Activated naive CD8-positive, alpha-beta T cell treated with anti-CD3 and anti-CD28 coated beads, Interleukin-2, amount 50 U/mL, for 16 hours (primary cell): Measurements from ENCODE around the gene CACNB3.

Source experiments
- DNase-seq: peaks from one replicate; pipeline ENCODE4 v3.0.0-alpha.2; 2020; ENCODE audit warnings: low read depth, low spot score

CACNB3 gene

DNA sequence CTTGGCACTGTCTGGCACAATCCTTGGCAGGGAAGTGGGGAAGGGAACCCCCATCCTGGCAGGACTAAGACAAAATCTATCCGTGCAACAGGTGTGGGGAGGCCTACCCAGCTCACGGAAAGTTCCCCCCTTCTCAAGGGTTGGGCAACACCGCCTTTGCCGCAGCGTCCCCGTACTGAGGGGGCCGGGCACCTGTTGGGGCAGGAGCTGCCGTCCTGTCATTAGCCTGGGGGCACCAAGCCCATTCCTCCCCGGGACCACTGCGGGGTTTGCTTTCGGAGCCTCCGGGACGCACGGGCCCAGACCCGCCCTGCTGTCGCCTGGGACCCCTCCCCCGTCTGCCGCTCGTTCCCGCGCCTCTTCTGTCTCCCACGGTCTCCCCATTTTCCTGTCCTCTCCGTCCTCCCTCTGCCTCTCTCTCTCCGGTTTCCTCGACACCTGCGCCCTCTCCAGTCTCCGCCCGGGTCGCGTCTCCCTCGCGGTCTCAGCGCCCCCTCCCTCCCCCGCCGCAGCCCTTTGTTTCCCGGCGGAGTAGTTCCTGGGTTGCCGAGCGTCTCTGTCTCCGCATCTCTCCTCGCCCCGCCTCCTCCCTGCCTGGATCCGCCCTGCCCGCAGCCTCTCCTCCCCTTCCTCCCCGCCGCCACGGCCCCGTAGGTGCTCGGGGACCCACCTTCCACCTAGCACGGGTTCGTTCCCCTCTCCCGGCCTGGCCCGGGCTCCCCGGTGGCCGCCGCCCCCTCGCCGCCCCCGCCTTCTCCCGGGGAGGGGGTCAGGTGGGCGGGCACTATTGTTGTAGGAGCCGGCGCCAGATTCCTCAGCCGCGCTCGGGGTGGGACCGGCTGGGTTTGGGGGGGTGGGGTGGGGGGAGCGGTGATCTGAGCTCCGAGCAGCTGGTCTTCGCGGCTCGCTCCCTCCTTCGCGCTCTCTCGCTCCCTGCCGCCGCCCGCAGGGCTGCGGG is at the start of gene CACNB3:
Gene CACNB3, plus strand, starts transcription at position 624 of the 958 bp plus-strand sequence. CDS start 434 bp downstream, outside the sequence.
- peak; percentile 55 for DNase-seq

DNA sequence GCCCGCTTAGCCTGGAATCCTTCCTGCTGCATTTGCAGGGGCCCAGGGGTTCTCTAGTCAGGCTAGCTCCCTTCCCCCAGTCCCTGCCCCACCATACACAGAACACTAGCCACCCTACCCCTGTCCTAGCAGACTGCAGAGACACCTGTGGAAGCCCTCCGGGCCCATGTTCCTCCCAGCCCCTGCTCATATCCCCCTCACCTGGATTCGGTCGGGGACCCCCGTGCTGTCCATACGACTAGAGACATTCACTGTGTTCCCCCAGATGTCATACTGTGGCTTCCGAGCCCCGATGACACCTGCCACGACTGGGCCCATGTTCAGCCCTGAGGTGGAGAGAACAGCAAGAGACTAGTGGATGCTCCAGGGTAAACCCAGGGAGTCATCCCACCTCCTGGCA is 49.6 kb upstream of the CACNB3 start:
- no peak for DNase-seq

DNA sequence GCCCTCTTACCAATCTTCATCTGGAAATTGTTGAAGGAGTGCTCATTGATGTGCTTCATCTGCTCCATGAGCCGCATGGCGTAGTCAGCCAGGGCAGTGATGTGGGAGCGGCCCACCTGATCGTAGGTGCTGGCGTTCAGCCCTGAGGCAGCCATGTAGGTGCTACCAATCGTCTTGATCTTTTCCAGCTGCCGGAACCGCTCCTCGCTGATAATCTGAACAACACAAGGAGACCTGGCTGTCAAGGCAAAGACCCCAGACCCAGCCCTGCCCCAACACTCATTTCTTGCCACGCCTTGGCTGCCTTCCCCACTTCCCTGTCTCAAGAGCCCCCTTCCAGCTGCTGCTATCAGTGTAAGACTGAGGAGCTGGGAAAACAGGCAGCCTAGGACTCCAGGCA is 47.5 kb upstream of the CACNB3 start:
- no peak for DNase-seq

DNA sequence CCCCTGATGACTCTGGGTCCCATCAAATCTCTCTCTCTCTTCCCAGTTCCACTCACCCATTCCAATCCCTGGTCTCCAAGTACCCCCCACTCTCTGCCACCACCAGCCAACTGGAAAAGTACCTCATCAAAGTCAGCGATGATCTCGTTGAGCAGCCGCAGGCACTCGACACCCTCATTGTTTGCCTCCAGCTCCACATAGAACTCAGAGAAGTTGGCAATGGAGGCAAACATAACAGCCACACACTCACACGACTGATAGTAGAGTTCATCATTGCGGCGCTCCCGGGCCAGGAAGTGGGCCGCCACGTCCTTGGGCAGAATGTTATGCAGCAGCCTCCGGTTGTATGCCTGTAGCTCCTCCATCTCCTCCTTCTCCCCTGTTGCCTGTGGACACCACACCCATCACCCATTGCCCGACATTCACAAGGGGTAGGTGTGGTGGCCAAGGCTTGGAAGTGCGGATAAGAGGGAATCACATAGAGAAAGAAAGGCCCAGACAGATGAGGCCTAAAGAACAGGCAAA is 46.6 kb upstream of the CACNB3 start:
- no peak for DNase-seq

DNA sequence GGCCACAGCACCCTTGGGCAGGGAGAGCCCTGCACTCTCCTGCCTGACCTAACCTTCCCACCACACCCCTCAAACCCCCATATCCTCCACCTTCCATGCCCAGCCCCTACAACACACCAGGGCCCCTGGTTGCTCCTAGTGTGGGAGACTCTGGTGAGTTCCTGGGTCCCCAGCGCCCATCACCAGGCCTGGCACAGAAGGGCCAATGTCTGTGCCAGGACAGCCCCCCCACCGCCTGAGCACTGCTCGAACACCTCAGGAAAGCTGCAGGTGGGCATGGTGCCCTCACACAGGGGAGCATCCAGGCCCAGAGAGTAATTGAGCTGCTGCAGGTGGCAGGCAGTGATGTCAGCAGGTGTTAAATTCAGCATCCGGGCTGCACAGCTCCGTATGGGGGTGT is 44.6 kb upstream of the CACNB3 start:
- no peak for DNase-seq

DNA sequence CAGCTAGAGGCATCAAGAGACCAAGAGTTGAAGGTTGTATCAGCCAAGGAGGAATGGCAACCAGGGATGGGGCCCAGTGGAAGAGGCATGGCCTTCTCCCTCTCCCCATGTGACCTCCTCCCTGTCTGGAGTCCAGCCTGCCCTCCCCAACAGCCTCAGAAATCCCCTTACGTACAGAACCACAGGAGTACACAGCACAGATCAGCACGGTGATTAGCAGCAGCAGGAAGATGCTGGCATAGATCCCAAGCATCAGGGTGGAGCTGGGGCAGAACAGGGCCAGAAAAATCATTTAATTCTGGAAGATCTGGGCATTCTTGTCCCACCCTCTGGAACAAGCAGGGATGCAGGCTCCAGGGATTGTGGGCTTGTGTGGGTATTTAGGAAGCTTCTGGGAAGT is 43.8 kb upstream of the CACNB3 start:
- DNase-seq, result no peak

DNA sequence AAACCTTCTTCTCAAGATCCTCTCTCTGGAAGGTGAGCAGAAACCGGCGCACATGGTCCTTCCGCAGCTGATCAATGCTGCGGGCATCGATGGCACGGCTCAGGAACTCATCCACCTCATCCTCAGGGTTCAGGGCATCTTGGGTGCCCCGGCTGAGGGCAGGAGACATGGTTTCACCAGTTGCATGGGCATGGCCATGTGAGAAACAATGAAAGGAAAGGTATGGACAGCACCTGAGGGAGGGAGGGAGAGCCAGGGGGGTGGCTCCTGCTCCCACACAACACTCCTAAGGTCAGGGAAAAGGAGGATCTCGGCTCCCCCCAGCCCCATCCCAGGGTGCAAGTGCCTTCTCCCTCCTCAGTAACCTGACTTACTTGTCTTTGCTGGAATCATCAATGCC is 43.0 kb upstream of the CACNB3 start:
- no peak for DNase-seq

DNA sequence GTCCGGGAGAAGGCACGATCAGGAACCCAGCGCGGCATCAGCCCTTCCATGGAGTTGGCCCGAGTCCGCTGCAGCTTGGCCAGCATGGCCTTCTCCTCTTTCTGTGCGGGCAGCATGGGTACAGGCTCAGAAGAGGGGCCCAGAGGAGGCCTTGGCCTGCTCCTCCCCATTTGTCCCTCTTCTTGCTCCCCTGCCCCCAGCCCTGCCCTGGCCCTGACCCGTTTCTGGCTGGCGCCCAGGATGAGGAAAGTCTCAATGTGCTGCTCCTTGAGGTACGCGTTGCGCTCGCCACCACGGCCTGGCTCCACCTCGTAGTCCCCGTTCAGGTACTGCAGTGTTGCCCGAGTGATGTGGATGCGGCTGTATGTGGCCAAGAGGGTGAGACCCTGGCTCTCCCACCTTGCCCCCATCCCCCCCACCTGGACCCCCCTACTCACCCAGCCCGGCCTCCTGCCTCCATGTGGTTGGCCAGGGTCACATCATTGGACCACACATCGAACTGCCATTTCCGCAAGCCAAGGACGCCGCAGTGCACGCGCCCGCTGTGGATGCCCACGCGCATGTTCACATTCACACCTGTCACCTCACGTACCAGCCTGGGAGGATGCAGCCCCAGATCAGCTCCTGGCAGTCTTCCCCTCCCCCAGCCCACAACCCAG is 42.2 kb upstream of the CACNB3 start:
- no peak for DNase-seq

DNA sequence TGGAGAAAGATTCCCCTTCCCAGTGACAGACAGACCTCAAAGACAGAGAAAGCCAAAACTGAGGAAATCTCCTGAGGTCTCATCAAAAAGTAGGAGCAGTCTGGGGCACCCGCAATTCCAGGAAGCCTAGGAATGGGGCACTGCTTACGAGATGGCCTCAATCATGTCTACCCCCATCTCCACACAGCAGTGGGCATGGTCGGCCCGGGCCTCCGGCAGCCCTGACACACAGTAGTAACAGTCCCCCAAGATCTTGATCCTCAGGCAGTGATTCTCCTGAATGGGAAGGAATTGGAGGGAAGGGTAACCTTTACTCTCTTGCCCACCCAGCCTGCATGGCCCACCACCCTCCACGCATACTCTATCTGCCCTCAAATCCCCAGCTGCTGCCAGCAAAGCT is 41.3 kb upstream of the CACNB3 start:
- no peak for DNase-seq

DNA sequence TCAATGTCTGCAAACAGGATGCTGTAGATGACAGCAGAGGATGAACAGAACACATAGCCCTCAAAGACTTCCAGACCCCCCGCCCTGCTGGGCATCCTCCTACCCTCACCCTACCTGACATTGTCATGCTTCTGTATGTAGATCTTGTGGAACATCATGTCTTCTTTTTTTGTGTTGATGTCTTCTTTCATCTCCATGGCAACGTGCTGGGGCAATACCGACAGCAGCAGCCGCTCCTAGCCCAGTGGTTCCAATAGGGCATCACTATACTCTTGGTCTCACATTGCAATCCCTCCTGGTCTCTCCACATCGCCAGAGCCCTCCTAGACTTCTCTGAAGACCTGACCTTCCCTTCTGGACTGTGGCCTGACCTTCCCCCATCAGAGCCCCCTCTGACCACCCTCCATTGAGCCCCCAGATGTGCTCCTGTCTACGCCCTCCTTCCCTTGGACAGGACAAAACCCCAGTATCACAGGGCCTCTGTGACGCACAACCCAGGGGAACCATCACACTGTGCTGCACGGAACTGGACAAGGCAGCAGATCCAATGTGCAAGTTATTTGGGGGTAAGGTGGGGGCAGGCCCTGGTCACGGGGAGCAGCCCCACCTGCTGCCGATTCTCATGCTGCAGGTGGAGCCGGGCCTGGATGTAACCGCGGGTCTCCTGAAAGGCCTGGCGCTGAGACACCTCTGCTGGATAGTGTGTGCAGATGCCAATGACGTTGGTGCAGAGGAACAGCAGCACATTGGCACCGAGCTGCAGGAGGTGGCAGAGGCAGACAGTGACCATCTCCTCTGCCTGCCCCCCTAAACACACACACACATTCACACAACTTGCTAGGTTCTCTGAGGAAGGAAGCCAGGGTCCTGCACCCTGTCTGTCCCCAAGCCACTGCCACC is 40.5 kb upstream of the CACNB3 start:
- no peak for DNase-seq

DNA sequence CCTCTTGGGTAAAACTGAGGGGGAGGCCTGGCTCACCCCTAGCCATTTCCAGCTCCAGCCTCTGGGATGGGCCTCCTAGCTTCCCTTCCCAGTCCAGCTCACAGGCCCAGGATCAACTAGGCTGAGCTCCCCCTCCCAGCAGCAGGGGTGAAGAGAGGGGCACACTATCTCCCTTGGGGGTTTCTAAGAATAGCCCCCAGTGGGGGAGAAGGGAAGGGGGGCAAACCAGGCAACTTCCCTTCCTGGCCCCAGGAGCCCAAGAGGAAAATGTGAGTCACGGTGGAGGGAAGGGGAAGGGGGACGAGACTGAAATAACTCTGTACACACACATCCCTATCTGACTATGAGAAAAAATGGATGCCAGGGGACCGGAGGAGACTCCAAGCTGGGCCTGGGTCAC is 38.4 kb upstream of the CACNB3 start:
- DNase-seq, result no peak

DNA sequence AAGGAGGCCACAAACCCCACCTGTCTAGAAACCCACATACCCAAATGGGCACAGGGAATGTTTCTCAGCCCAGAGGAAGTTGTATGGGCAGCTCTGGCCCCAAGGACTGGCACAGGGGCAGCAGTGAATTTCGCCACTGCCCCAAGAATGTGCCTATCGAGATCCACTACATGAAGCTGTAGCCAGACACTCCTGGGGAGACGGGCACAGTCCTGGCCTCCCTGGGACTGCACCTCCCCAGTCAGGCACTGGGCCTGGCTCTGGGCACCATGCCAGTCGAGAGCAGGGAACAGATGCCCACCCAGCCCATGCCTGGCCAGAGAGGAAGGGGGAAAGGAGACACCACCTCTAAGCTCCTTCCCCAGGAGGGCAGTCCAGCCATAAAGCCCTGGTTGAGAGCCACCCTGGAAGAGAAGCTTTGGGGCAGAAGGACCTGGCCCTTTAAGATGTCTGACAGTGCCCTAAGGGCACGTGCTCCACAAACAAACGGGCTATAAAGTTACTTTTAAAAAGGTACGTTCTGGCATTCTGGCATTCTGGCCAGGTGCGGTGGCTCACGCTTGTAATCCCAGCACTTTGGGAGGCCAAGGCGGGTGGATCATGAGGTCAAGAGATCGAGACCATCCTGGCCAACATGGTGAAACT is 37.8 kb upstream of the CACNB3 start:
- DNase-seq, result no peak

DNA sequence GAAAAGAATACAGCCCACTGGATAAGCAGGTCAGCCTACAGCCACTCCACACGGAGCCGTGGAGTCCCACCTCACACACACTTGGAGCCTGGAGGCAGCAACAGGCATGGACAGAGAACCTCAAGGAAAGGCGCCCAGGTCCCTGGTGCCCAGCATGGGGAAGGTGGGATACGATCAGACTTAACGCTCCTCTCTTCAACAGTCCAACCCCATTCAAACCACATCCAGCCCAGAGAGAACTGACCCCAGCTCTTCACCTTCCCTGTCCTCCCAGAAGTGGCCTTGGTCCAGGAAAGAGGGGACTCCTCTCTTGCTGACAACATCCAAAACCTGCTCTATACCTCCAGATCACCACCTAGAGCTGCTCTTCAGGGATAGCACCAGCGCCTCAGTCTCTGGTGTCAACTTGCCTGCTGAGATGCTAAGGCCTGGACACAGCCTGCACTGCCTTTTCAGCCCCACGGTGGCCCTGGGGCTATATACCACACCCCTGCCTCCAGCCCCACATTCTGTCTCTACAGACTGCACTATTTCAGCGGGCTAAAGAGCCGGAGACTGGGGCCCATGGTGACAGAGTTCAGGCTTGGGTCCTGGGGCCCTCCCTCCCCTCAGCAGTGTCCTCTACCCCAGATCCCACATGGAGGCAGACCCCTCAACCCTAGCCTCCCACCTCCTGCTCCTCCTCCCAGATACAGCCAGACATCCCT is 36.4 kb upstream of the CACNB3 start:
- DNase-seq, result no peak

DNA sequence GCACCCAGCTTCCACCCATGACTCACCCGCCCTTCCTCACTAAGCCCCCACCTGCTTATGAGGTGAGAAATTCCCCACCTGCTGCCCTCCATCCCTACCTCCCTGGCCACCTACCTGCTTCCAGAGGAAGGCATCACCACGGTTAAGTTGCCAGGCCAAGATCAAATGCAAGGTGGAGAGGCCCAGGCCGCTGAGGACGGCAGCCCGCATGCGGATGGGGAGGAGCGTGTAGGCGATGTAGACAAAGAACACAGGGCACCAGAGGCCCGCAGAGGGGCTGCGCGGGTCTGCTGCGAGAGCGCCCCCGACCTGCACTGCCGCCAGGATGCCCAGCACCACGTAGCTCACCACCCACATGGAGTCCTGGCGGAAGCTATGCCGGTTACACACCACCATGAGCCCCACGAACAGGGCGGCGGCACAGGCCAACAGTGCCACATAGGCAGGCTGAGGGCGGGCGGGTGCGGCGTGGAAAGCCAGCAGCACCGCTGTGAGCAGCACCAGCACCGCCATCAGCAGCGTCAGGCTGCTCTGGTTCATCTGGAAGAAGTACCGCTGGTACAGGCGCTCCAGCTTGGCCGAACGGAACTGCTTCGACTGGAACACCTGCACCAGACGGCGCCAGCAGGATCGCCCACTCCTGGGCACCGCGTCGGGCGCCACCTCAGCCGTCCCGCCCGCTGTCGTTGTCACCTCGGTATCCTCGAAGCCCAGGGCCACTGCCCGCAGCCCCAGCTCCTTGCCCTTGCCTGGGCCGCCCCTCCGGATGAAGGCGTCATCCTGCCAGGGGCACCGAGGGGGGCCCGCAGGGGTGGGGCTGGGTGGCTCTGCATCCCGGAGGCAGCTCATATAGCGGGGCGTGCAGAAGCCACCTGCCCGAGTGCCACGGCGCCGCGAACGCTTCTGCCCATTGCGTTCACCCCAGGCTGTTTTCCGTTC is 35.6 kb upstream of the CACNB3 start:
- DNase-seq, result no peak

DNA sequence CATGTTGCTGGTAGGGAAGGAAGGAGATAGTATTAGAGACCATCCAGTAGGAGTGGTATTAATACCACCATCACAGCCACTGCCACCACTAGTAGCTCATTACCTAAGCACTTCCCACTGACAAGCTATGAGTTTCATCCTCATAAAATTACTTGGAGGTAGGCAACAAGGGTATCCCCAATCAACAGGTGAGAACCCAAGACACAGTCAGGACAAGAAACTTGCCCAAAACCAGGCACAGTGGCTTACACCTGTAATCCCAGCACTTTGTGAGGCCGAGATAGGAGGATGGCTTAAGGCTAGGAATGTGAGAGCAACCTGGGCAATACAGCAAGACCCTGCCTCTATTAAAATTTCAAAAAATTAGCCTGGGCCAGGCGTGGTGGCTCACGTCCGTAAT is 34.9 kb upstream of the CACNB3 start:
- no peak for DNase-seq

DNA sequence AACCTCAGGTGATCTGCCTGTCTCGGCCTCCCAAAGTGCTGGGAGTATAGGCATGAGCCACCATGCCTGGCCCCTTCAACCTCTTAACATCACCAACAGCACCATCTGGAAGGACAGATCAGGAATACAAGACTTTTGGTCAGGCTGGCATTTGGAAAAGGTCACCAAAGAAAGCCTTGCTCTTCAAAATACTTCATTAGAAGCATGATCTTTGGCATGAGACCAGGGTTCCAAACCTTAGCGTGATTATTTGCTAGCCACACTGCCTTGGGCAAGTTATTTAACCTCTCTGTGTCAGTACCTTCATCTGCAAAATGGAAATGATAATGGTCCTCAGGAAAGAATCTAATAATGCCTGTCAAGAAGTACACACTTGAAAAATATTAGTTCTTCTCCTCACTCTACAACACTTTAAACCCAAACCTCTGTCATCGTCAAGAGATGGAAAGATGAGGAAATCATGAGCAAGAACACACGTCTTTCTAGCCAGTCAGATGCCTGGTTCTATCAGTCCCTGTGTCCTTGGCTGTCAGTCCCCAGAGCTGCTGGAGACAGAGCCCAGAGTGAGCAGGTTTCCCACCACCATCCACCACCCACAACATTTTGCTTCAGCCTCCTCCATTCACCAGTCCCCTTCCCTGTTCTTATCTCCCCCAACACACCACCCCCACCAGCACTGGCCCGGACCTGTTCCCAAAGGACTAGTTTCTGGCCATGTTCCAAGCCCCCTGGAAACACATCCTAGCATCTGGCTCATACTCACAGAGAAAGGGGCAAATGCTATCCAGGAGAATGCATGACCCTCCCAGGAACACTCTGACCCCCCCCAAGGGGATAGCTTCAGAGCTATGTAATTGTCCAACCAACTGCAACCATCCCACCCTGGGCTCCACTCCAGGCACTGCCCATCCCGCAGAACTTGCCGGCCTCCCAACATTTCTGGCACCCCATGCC is 31.4 kb upstream of the CACNB3 start:
- DNase-seq, result no peak

DNA sequence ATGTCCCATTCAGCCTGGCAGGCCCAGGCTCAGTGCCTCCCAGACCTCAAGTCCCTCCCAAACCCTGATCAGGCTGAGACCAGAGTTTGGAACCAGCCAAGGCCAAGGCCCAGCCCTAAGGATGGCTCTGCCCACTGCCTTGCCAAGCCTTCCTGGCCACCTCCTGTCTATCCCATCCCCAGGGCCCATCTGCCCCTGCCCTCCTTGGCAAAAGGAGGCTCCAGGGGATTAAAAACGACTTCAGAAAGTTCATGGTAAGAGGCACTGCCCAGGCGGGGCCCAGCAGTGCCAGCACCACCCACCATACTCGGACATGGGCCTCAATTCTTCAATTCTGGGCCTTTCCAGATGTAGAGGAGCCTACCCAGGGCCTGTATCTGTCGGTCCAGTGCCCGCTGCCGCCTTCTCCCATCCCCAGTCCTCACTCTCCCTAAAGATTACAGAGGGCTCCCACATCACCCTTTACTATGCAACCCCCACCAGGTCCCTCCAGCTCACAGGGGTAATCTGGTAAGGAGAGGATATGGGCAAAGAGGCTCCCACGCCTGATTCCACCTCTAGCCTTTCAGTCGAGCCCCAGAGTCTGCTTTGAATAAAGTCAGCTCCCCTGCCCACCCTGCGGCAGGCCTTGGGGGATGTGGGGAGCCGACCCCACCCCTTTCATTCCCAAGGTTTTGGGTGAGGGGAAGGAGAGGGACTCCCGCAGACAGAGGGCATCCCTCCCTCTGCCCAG is 30.3 kb upstream of the CACNB3 start:
- no peak for DNase-seq

DNA sequence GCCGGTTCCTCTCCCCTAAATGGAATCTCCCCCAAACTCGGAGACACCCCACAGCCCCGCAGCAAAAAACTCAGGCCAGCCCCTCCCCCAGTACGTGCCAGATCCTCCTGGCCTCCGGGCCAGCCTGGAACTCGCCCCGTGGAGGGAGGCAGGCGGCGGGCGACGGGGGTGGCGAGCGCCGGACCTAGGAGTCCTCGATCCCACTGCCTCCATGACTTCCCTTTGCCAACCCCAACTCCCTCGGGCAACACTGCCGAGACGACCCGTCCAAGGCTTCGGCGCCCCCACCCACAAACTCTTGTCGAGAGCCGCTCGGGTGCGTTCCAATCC is 29.8 kb upstream of the CACNB3 start:
- no peak for DNase-seq
